Measurements from ENCODE around the gene RPTOR.

The RPTOR gene

DNA sequence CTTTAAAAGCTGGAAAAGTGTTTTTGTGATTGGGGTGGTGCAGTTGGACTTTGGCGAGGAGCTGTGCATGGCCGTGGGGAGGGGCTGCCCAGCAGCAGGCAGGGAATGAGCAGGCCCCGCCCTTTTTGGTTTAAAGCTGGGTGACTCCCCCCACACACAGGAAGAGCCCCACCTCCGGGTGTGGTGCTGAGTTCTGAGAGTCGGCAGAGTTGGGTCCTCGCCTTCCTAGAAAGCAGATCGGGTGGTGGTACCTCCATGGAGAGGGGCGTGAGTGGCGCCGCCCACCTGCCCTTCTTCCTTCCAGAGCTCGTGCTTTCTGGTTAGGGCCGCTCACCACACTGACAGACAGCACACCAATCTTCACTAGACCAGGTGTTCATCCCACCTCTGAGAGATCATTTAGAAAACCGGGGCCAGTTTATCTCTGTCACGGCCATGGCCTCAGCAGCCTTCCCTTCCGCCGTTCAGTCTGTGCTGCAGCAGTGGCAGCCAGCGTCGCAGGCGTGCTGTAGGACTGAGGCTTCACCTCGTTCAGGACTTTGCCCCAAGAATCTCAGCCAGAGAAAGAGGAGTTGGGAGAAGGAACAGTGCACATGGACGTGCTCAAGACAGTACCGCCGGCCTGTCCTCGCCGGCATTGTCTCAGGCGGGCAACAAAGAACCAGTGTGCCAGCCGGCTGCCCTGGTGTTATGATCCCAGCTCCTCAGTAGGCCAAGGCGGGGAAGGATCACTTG is 303.0 kb downstream of the RPTOR start:
- DNase-seq (ENCODE audit: extremely low spot score): no peak
- no peak for TF ChIP-seq CTCF (IDR thresholded peaks at IDR 0.05; ENCODE audit: control extremely low read depth, extremely low read depth, low read depth, missing control alignments)
- POLR2A ChIA-PET: no interaction called here
- CTCF ChIA-PET: interaction anchor here (1.2 kb wide), 1 partner anchor 9 kb away, joined by 3 read pairs; no protein-coding TSS in a partner anchor

- TF ChIP-seq CTCF (IDR thresholded peaks at IDR 0.05; ENCODE audit: control extremely low read depth, extremely low read depth, low read depth, missing control alignments): no peak
- no peak for DNase-seq (ENCODE audit: extremely low spot score)
- ChIA-PET POLR2A (no interaction called here), CTCF (interaction anchor here (1.2 kb wide), 1 partner anchor 8 kb away, joined by 3 read pairs; no protein-coding TSS in a partner anchor)
Observed at GRCh38 chr17:80848449-80849102, 303.9 kb downstream of the RPTOR start.

- CTCF ChIA-PET: no interaction called here
- POLR2A ChIA-PET: no interaction called here
- DNase-seq (ENCODE audit: extremely low spot score): no peak
- TF ChIP-seq CTCF (IDR thresholded peaks at IDR 0.05; ENCODE audit: control extremely low read depth, extremely low read depth, low read depth, missing control alignments): no peak
Observed at GRCh38 chr17:80849119-80849518, 304.5 kb downstream of the RPTOR start.

GRCh38 chr17:80850109-80850508 is 305.5 kb downstream of the RPTOR start:
- CTCF ChIA-PET: interaction anchor here (2.0 kb wide), 1 partner anchor 9 kb away, joined by 7 read pairs; no protein-coding TSS in a partner anchor
- no peak for DNase-seq (ENCODE audit: extremely low spot score)
- no peak for TF ChIP-seq CTCF (IDR thresholded peaks at IDR 0.05; ENCODE audit: control extremely low read depth, extremely low read depth, low read depth, missing control alignments)
- POLR2A ChIA-PET: no interaction called here

- no peak for TF ChIP-seq CTCF (IDR thresholded peaks at IDR 0.05; ENCODE audit: control extremely low read depth, extremely low read depth, low read depth, missing control alignments)
- POLR2A ChIA-PET: no interaction called here
- no peak for DNase-seq (ENCODE audit: extremely low spot score)
- CTCF ChIA-PET: interaction anchor here (2.0 kb wide), 1 partner anchor 10 kb away, joined by 7 read pairs; no protein-coding TSS in a partner anchor
Observed at GRCh38 chr17:80850817-80851216, 306.2 kb downstream of the RPTOR start.

- DNase-seq (ENCODE audit: extremely low spot score): no peak
- TF ChIP-seq CTCF (IDR thresholded peaks at IDR 0.05; ENCODE audit: control extremely low read depth, extremely low read depth, low read depth, missing control alignments): no peak
- CTCF ChIA-PET: interaction anchor here (2.0 kb wide), 1 partner anchor 10 kb away, joined by 7 read pairs; no protein-coding TSS in a partner anchor
- POLR2A ChIA-PET: no interaction called here
Observed at GRCh38 chr17:80851277-80851925, 306.8 kb downstream of the RPTOR start.

All from GM10248 (cell line).